Heart left ventricle (tissue), 16 donors: ENCODE data around the gene PDCD6IP. TPM values are rescaled to one million over a fixed set of nuclear protein-coding genes. Genes with fewer than 3 reads are reported as not detected.
A peak's percentile ranks its signal among the peaks of the same experiment; 100 is the strongest.

Source experiments
- ATAC-seq, 4 donors: fragments of 200-7000 bp; cut with Tn5 transposase; one replicate each; pipeline ENCODE4 v1.9.1; 2020 to 2022; ENCODE audit warnings: moderate library complexity in 4 of 4, mild to moderate bottlenecking in 3 of 4, moderate number of reproducible peaks in 1 of 4
- DNase-seq, 5 donors: peaks; one replicate each; pipeline ENCODE4 v3.0.0-alpha.2; 2020
- H3K27ac ChIP-seq, 12 donors: fragments of 200-600 bp; sonication (generic) in 4 of 12; one replicate each; pipeline versions ENCODE4 v1.5.0 to v1.8.0; 2016 to 2022; ENCODE audit warnings: mild to moderate bottlenecking in 2 of 12
- H3K27me3 ChIP-seq, 9 donors: fragments of 200-600 bp; sonication (generic) in 2 of 9; one replicate each; pipeline versions ENCODE4 v1.5.1 to v1.8.0; 2016 to 2022; ENCODE audit warnings: mild to moderate bottlenecking in 3 of 9
- H3K36me3 ChIP-seq, 9 donors: fragments of 200-600 bp; sonication (generic) in 2 of 9; one replicate each; pipeline versions ENCODE4 v1.5.0 to v1.8.0; 2018 to 2022; ENCODE audit warnings: mild to moderate bottlenecking in 2 of 9
- H3K4me1 ChIP-seq, 12 donors: fragments of 200-600 bp; sonication (generic) in 4 of 12; one replicate each; pipeline versions ENCODE4 v1.5.0 to v1.8.0; 2016 to 2022; ENCODE audit warnings: mild to moderate bottlenecking in 3 of 12
- H3K4me3 ChIP-seq, 12 donors: fragments of 200-600 bp; sonication (generic) in 4 of 12; one replicate each; pipeline versions ENCODE4 v1.5.0 to v1.8.0; 2017 to 2022; ENCODE audit warnings: mild to moderate bottlenecking in 9 of 12, moderate library complexity in 4 of 12
- H3K9me3 ChIP-seq, 12 donors: fragments of 200-600 bp; sonication (generic) in 4 of 12; one replicate each; pipeline versions ENCODE4 v1.5.0 to v1.8.0; 2016 to 2022; ENCODE audit warnings: mild to moderate bottlenecking in 1 of 12
- POLR2A ChIP-seq, 2 donors: fragments of 450-650 bp; IDR thresholded peaks; one replicate each; pipeline ENCODE4 v1.6.1; 2017; ENCODE audit warnings: antibody characterized with exemption in 2 of 2, mild to moderate bottlenecking in 2 of 2, moderate library complexity in 2 of 2
- WGBS, 4 donors: extraction: QIAGEN DNeasy Blood & Tissue Kit in 2 of 4; methylation state at CpG; one replicate each; pipeline versions ENCODE4 v1.1.5 to v1.1.7; 2013 to 2018; 5-methylcytosine and 5-hydroxymethylcytosine counted together
- intact Hi-C, 10 donors: fragments of 100-400 bp; cut with DNase I; formaldehyde crosslinking; loops; one replicate each; pipeline versions ENCODE4 v1.11.1 to v1.14.2; 2022
- polyA plus RNA-seq, 2 donors: library from polyadenylated mRNA; stranded (reverse); fragments of 200-250 nt; gene quantifications; one replicate each; pipeline ENCODE4 v1.2.3, GENCODE V29; 2013
- total RNA-seq, 9 donors: library from RNA; depleted of rRNA in 2 of 9; stranded (reverse); fragments of >200 nt in 2 of 9; fragmentation: NEBNext Ultra II Directional in 3 of 9; extraction: Animal tissue kit (Norgen Biotek cat#: 25700) in 3 of 9; gene quantifications; one replicate each; pipeline versions ENCODE4 v1.1.0 to v1.2.4, GENCODE V29; 2016 to 2023
- TF ChIP-seq, protein P1 (sequence below), 12 donors: fragments of 200-600 bp; sonication (generic) in 4 of 12; IDR thresholded peaks; one replicate each; pipeline versions ENCODE4 v1.5.0 to v1.8.0; 2018 to 2022; ENCODE audit warnings: antibody characterized with exemption in 12 of 12, mild to moderate bottlenecking in 5 of 12
- donor health status: ischemic (EF 13 %, LVEDD 7.1; RV severe dilation, severe dysfunction).
- donor health status: healthy with polysubstance abuse.
- donor health status: DM: no; HTN: yes; CAD: no.
- donor health status: DM: no; HTN: no; CAD: no.
- donor health status: ischemic (EF 25% LVEDD 6.9; RV normal size, moderate dysfunction).
- donor health status: ischemic (EF 25% LVEDD 5.7; RV mildly dilated, moderate dysfunction).
- donor health status: healthy.
- donor health status: DM: yes; HTN: yes; CAD: no.
- donor health status: ischemic (EF 35%, LVEDD 5.7; RV mildly dilated, moderate dysfunction).
- donor health status: nonischemic (EF 11% LVEDD 7.7; RV severe dilation, severe dysfunction).
- donor health status: DM: yes; HTN: yes; CAD: no.
- donor health status: PGD.
- donor health status: ischemic (EF 29% LVEDD 5.4; RV normal size, mild dysfunction).
- donor health status: nonischemic (EF 23%, LVEDD 6.1; RV moderate dilation, normal function).

Gene PDCD6IP
- total and polyA plus RNA-seq, 11 donors, result 25.8 to 205 (median 143) TPM

DNA sequence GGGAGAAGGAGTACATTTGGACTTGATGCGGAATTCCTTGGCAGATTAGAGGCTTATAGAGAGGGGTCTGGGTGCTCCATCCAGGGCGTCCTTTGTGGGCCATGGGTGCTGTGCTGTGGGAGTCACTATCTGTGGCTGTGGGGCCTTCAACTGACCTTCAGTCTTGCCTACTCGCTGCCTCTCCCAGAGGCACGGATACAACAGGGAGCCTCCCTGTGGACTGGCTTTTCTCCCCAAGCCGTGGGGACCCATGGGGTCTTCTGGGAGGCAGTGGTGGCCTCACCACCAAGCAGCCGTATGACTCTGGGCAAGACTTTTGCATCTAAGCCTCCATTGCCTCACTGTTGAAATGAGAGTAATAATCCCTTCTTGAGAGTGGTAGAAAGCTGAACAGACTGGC, 83.9 kb downstream of the PDCD6IP start:
- DNase-seq (no peak), ATAC-seq (no peak)
- peaks cover 0 to 12% (median 6%) of the 10 kb centered on the region in 12 donors for H3K4me1 ChIP-seq
- intact Hi-C loops, result loop anchor here in 8 of 10 donors (2.0 to 10.0 kb wide), 5 partner anchors 383 to 805 kb away; no protein-coding TSS in a partner anchor
- 75 to 85% (median 84%) methylated on average over 4 to 6 of the region's 6 CpGs for WGBS, 4 donors
- H3K27me3 ChIP-seq, result no peaks in the 10 kb centered on the region
- no peak overlapping the region for H3K27ac ChIP-seq
- no peaks in the 10 kb centered on the region for H3K9me3 ChIP-seq
- no peak overlapping the region for H3K4me3 ChIP-seq
- no peaks in the 10 kb centered on the region for H3K36me3 ChIP-seq
- TF ChIP-seq, protein P1, sequence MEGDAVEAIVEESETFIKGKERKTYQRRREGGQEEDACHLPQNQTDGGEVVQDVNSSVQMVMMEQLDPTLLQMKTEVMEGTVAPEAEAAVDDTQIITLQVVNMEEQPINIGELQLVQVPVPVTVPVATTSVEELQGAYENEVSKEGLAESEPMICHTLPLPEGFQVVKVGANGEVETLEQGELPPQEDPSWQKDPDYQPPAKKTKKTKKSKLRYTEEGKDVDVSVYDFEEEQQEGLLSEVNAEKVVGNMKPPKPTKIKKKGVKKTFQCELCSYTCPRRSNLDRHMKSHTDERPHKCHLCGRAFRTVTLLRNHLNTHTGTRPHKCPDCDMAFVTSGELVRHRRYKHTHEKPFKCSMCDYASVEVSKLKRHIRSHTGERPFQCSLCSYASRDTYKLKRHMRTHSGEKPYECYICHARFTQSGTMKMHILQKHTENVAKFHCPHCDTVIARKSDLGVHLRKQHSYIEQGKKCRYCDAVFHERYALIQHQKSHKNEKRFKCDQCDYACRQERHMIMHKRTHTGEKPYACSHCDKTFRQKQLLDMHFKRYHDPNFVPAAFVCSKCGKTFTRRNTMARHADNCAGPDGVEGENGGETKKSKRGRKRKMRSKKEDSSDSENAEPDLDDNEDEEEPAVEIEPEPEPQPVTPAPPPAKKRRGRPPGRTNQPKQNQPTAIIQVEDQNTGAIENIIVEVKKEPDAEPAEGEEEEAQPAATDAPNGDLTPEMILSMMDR (IDR thresholded peaks at IDR 0.05), result no peak
- TF ChIP-seq POLR2A (IDR thresholded peaks at IDR 0.05), result no peak

DNA sequence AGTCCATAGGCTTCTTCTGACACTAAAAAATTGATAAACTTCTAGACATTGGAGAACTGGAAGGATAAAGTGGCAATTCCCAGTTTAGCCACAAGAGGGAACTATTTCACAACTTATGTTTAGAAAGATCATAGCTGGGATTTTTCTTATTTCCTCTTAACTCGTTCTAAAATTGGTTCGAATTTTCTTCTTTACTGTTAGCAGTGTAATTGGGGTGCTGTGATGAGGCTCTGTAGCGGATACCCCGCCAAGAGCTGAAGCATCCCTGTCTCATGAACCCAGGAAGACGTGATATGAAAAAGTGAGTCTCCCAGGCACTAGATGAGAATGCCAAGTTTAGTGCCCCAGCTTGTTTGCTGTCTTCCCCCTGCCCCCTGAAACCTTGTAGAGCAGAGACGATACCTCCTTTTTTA, 85.1 kb downstream of the PDCD6IP start:
- Histone ChIP-seq H3K9me3 (no peaks in the 10 kb centered on the region), H3K27me3 (no peaks in the 10 kb centered on the region), H3K36me3 (no peaks in the 10 kb centered on the region), H3K4me1 (peaks cover 0 to 12% (median 6%) of the 10 kb centered on the region in 12 donors), H3K27ac (no peak overlapping the region), H3K4me3 (peak overlapping the region in 9 of 12 donors; percentile 0 to 40 (median 25))
- ATAC-seq (peak in 2 of 4 donors; percentile 24 to 46), DNase-seq (no peak)
- 4 to 8% (median 5%) methylated on average over 6 of the region's 6 CpGs for WGBS, 4 donors
- TF ChIP-seq, protein P1 (IDR thresholded peaks at IDR 0.05), result peak; percentile 83 to 93 (median 88)
- no peak for TF ChIP-seq POLR2A (IDR thresholded peaks at IDR 0.05)
- intact Hi-C loops, result loop anchor here in 9 of 10 donors (1.0 to 10.0 kb wide), 6 partner anchors 381 to 804 kb away; no protein-coding TSS in a partner anchor

GRCh38 chr3:33883951-33884561, 85.6 kb downstream of the PDCD6IP start:
- Histone ChIP-seq H3K9me3 (no peaks in the 10 kb centered on the region), H3K27ac (no peak overlapping the region), H3K36me3 (no peaks in the 10 kb centered on the region), H3K27me3 (no peaks in the 10 kb centered on the region), H3K4me1 (peaks cover 0 to 12% (median 6%) of the 10 kb centered on the region in 12 donors), H3K4me3 (peak overlapping the region in 9 of 12 donors; percentile 0 to 40 (median 25))
- TF ChIP-seq POLR2A (IDR thresholded peaks at IDR 0.05), result no peak
- TF ChIP-seq, protein P1 (IDR thresholded peaks at IDR 0.05), result peak in 8 of 12 donors; percentile 17 to 50 (median 28)
- intact Hi-C loops, result loop anchor here in 9 of 10 donors (1.0 to 10.0 kb wide), 6 partner anchors 381 to 803 kb away; no protein-coding TSS in a partner anchor
- peak in 3 of 4 donors; percentile 59 to 87 (median 63) for ATAC-seq
- 29 to 40% (median 32%) methylated on average over 12 of the region's 12 CpGs for WGBS, 4 donors
- peak in 2 of 5 donors; percentile 30 to 46 for DNase-seq

- Histone ChIP-seq H3K9me3 (no peaks in the 10 kb centered on the region), H3K27me3 (no peaks in the 10 kb centered on the region), H3K36me3 (no peaks in the 10 kb centered on the region), H3K4me1 (peaks cover 0 to 12% (median 6%) of the 10 kb centered on the region in 12 donors), H3K27ac (no peak overlapping the region), H3K4me3 (no peak overlapping the region)
- DNase-seq (no peak), ATAC-seq (no peak)
- TF ChIP-seq, protein P1 (IDR thresholded peaks at IDR 0.05), result no peak
- no peak for TF ChIP-seq POLR2A (IDR thresholded peaks at IDR 0.05)
- intact Hi-C loops, result loop anchor here in 6 of 10 donors (5.0 to 10.0 kb wide), 3 partner anchors 380 to 803 kb away; no protein-coding TSS in a partner anchor
- 70 to 75% (median 73%) methylated on average over 5 of the region's 5 CpGs for WGBS, 4 donors
Observed at GRCh38 chr3:33884701-33885100, 86.3 kb downstream of the PDCD6IP start.
